GM12872 (cell line): ENCODE measurements around the gene KPNA2.

Source experiments
- TF ChIP-seq, protein P1 (sequence below): IDR thresholded peaks from 3 replicates; pipeline ENCODE4 v1.5.1; 2011; ENCODE audit warnings: low read depth, mild to moderate bottlenecking, low read length, moderate library complexity; ENCODE audit not compliant: insufficient read depth

KPNA2 gene

GRCh38 chr17:68096111-68096510 is 60.6 kb downstream of the KPNA2 start:
- TF ChIP-seq, protein P1, sequence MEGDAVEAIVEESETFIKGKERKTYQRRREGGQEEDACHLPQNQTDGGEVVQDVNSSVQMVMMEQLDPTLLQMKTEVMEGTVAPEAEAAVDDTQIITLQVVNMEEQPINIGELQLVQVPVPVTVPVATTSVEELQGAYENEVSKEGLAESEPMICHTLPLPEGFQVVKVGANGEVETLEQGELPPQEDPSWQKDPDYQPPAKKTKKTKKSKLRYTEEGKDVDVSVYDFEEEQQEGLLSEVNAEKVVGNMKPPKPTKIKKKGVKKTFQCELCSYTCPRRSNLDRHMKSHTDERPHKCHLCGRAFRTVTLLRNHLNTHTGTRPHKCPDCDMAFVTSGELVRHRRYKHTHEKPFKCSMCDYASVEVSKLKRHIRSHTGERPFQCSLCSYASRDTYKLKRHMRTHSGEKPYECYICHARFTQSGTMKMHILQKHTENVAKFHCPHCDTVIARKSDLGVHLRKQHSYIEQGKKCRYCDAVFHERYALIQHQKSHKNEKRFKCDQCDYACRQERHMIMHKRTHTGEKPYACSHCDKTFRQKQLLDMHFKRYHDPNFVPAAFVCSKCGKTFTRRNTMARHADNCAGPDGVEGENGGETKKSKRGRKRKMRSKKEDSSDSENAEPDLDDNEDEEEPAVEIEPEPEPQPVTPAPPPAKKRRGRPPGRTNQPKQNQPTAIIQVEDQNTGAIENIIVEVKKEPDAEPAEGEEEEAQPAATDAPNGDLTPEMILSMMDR, result no peak
